Esophagus muscularis mucosa (tissue), 3 donors: Measurements from ENCODE around the gene DLL4.

Experiments used
- CTCF ChIP-seq, 3 experiments: fragments of 200-600 bp in 2 of 3; fragments of 450-650 bp in 1 of 3; sonication (generic) in 2 of 3; IDR thresholded peaks; one replicate each; pipeline ENCODE4 v1.5.1; 2017 to 2019; ENCODE audit warnings: antibody characterized with exemption in 3 of 3, mild to moderate bottlenecking in 2 of 3, moderate library complexity in 1 of 3
- POLR2A ChIP-seq: fragments of 450-650 bp; IDR thresholded peaks from one replicate; pipeline ENCODE4 v1.6.1; 2017; ENCODE audit warnings: antibody characterized with exemption, moderate library complexity, mild to moderate bottlenecking, low read depth
- POLR2AphosphoS5 ChIP-seq, 2 donors: sonication (generic); formaldehyde crosslinking; IDR thresholded peaks; one replicate each; pipeline ENCODE4 v1.6.1; 2017; ENCODE audit warnings: antibody characterized with exemption in 2 of 2

GRCh38 chr15:40943764-40944365 is 14.7 kb downstream of the DLL4 start:
- TF ChIP-seq POLR2A (no peak), POLR2AphosphoS5 (IDR thresholded peaks at IDR 0.05) (no peak), CTCF (IDR thresholded peaks at IDR 0.05) (no peak)
